A673 (cell line): ENCODE data around the gene ADAMTS12. TPM values are rescaled to one million over a fixed set of nuclear protein-coding genes. Genes with fewer than 3 reads are reported as not detected.

Experiments
- BruUV-seq: library from RNA; stranded (reverse); fragments of 400-500 nt; replicated peaks from 2 replicates; lab custom pipeline; 2021; lab: Mats Ljungman, UMichigan
- CTCF ChIA-PET: fragments of 300-600 bp; sonication (Branson Sonifier 250); formaldehyde crosslinking; loops from one replicate; lab custom pipeline; 2022; ENCODE audit warnings: antibody characterized with exemption; lab: Charles Lee
- POLR2A ChIA-PET: fragments of 300-600 bp; sonication (Branson Sonifier 250); formaldehyde crosslinking; loops from one replicate; lab custom pipeline; 2022; ENCODE audit warnings: antibody characterized with exemption; ENCODE audit not compliant: low non-redundant PET; lab: Charles Lee
- DNase-seq: peaks from one replicate; pipeline ENCODE4 v3.0.0-alpha.2; 2015; ENCODE audit warnings: low spot score
- H3K27ac ChIP-seq: fragments of 200-600 bp; sonication (generic); 2 replicates; pipeline ENCODE4 v1.5.1; 2016; ENCODE audit warnings: mixed run types, low read depth, mild to moderate bottlenecking, mixed read lengths, antibody characterized with exemption, low read length; ENCODE audit not compliant: poor library complexity, severe bottlenecking
- H3K27me3 ChIP-seq: fragments of 200-600 bp; sonication (generic); replicated peaks from 2 replicates; pipeline ENCODE4 v1.6.1; 2017; ENCODE audit warnings: mixed run types, low read depth, mild to moderate bottlenecking, mixed read lengths, antibody characterized with exemption, low read length; ENCODE audit not compliant: insufficient read depth, poor library complexity
- H3K36me3 ChIP-seq: fragments of 200-600 bp; sonication (generic); 2 replicates; pipeline ENCODE4 v1.6.1; 2016; ENCODE audit warnings: mixed run types, mild to moderate bottlenecking, mixed read lengths, antibody characterized with exemption, low read length; ENCODE audit not compliant: insufficient read depth, poor library complexity, severe bottlenecking
- H3K4me1 ChIP-seq: fragments of 200-600 bp; sonication (generic); 2 replicates; pipeline ENCODE4 v1.6.1; 2017; ENCODE audit warnings: mixed run types, mild to moderate bottlenecking, mixed read lengths, antibody characterized with exemption, low read length; ENCODE audit not compliant: insufficient read depth, poor library complexity, severe bottlenecking
- H3K4me3 ChIP-seq: fragments of 200-600 bp; sonication (generic); 2 replicates; pipeline ENCODE4 v1.5.1; 2016; ENCODE audit warnings: low read depth, mixed run types, mild to moderate bottlenecking, mixed read lengths, low read length; ENCODE audit not compliant: poor library complexity, severe bottlenecking
- H3K9me3 ChIP-seq: fragments of 200-600 bp; sonication (generic); 2 replicates; pipeline ENCODE4 v1.6.1; 2016; ENCODE audit warnings: mixed run types, low read depth, mild to moderate bottlenecking, mixed read lengths, antibody characterized with exemption, low read length; ENCODE audit not compliant: poor library complexity, severe bottlenecking
- CTCF ChIP-seq: fragments of 300-800, 200-600 bp; sonication (generic); conservative IDR thresholded peaks from 2 replicates; pipeline ENCODE4 v1.5.1; 2017; ENCODE audit warnings: low read depth, mild to moderate bottlenecking, antibody characterized with exemption, low read length, moderate library complexity, mixed read lengths
- EZH2 ChIP-seq: fragments of 200-600 bp; sonication (generic); IDR thresholded peaks from 2 replicates; pipeline ENCODE4 v1.6.1; 2017; ENCODE audit warnings: borderline replicate concordance, low read depth, mild to moderate bottlenecking, mixed read lengths, antibody characterized with exemption, low read length; ENCODE audit not compliant: poor library complexity, severe bottlenecking
- intact Hi-C: fragments of 100-400 bp; cut with micrococcal nuclease; formaldehyde crosslinking; loops from one replicate; pipeline ENCODE4 v1.10.0; 2022; ENCODE audit not compliant: unreplicated experiment
- total RNA-seq: library from RNA; stranded (reverse); gene quantifications from 2 replicates; pipeline ENCODE4 v1.2.3, GENCODE V29; 2021

Gene ADAMTS12
- total RNA-seq, 1 experiment from 2014 or later, result 0.84 TPM

GRCh38 chr5:33719769-33720168 lies 172.0 kb downstream of the ADAMTS12 start:
- TF ChIP-seq CTCF (no peak), EZH2 (no peak)
- CTCF ChIA-PET, result no interaction called here
- intact Hi-C loops, result no loop called here
- Histone ChIP-seq H3K4me1 (no peaks in the 10 kb centered on the region), H3K4me3 (no peak overlapping the region), H3K9me3 (no peaks in the 10 kb centered on the region), H3K27ac (no peak overlapping the region), H3K36me3 (no peaks in the 10 kb centered on the region), H3K27me3 (no peaks in the 10 kb centered on the region)
- POLR2A ChIA-PET, result no interaction called here
- no peak for DNase-seq
- no TSS peak for BruUV-seq

- H3K9me3 ChIP-seq, result no peaks in the 10 kb centered on the region
- no peaks in the 10 kb centered on the region for H3K36me3 ChIP-seq
- no peaks in the 10 kb centered on the region for H3K27me3 ChIP-seq
- ChIA-PET CTCF (interaction anchor here (0.6 kb wide), 1 partner anchor 50 kb away, joined by 4 read pairs; no protein-coding TSS in a partner anchor), POLR2A (no interaction called here)
- H3K4me1 ChIP-seq, result no peaks in the 10 kb centered on the region
- BruUV-seq, result no TSS peak
- H3K27ac ChIP-seq, result no peak overlapping the region
- no peak for TF ChIP-seq EZH2
- no peak for TF ChIP-seq CTCF
- H3K4me3 ChIP-seq, result no peak overlapping the region
- intact Hi-C loops, result no loop called here
- no peak for DNase-seq
Observed at GRCh38 chr5:33715661-33716060, 176.1 kb downstream of the ADAMTS12 start.

DNA sequence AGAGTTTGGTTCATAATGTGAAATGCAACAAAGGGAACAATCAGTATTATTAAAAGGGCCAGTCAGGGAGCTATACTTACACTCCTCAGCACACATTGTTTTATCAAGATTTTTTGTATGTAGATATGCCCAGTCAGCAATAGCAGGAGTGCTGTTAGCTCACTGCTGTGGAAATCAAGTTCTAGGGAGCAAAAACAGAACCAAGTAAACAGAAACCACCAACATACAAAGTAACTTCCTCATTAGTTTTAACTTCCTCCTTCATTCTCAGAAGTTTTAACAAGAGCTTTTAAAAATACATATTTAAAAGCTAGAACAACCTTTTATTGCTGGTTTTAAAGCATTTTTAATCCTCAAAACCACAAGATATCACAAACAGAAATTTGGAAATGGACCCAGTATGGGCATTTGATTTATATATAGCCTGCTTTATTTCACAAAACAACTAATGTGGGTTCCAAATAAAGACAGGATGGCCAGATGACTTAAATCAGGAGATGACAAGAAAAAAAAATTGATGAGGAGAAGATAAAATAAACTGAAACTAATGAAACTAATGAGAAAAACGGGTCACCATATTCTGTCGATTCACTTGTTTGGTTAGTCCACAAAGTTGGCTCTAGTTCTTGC lies 178.5 kb downstream of the ADAMTS12 start:
- H3K27ac ChIP-seq, result no peak overlapping the region
- no peak for DNase-seq
- H3K9me3 ChIP-seq, result no peaks in the 10 kb centered on the region
- H3K36me3 ChIP-seq, result no peaks in the 10 kb centered on the region
- no peaks in the 10 kb centered on the region for H3K27me3 ChIP-seq
- no peaks in the 10 kb centered on the region for H3K4me1 ChIP-seq
- BruUV-seq, result no TSS peak
- ChIA-PET POLR2A (no interaction called here), CTCF (no interaction called here)
- intact Hi-C loops, result no loop called here
- TF ChIP-seq EZH2 (no peak), CTCF (no peak)
- no peak overlapping the region for H3K4me3 ChIP-seq
